ENCODE measurements around the gene GFOD1.

Gene GFOD1

DNA sequence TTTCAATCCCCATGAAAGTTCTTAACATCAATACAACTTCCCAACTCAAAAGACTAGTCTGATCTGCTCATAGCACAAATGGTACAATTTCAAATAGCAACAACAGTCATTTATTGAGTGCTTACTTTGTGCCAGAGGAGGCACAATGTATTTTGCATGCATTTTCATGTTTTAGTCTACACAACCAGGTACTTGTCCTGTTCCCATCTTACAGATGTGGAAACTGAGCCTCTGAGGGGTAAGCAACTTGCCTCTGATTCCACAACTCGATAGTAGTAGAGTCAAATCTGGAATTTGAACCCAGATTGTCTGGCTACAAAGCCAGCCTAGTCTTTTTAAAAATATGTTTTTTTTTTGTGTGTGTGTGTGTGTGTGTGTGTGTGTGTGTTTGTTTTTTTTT lies 113.5 kb downstream of the GFOD1 start:
- TF ChIP-seq L3MBTL2 (conservative IDR thresholded peaks at IDR 0.05), result no peak
- ChIA-PET POLR2A (no interaction called here), CTCF (no interaction called here)
- DNase-seq (ENCODE audit: extremely low spot score), result no peak

DNA sequence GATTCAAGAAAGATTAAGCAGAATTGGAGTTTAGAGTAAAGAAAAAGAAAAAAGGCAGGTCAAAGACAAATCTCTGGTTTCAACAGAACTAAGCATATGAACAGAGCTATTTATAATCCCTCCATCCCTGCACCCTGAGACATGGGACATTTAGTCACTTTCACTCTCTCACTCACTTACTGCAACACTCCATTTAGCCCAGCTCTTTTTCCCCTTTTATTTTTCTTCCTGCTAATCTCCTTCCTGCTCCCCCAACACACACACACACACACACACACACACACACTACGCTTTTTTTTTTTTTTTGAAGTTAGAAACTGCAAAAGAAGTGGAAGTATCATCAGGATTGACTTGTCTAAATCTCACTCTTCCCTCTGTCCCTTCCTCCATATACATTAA lies 113.9 kb downstream of the GFOD1 start:
- ChIA-PET CTCF (no interaction called here), POLR2A (no interaction called here)
- TF ChIP-seq ARNT (IDR thresholded peaks at IDR 0.05), result no peak
- TF ChIP-seq SUZ12 (IDR thresholded peaks at IDR 0.05), result no peak
- TF ChIP-seq, protein P1, sequence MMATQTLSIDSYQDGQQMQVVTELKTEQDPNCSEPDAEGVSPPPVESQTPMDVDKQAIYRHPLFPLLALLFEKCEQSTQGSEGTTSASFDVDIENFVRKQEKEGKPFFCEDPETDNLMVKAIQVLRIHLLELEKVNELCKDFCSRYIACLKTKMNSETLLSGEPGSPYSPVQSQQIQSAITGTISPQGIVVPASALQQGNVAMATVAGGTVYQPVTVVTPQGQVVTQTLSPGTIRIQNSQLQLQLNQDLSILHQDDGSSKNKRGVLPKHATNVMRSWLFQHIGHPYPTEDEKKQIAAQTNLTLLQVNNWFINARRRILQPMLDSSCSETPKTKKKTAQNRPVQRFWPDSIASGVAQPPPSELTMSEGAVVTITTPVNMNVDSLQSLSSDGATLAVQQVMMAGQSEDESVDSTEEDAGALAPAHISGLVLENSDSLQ (IDR thresholded peaks at IDR 0.05), result no peak
- DNase-seq (ENCODE audit: extremely low spot score), result no peak

DNA sequence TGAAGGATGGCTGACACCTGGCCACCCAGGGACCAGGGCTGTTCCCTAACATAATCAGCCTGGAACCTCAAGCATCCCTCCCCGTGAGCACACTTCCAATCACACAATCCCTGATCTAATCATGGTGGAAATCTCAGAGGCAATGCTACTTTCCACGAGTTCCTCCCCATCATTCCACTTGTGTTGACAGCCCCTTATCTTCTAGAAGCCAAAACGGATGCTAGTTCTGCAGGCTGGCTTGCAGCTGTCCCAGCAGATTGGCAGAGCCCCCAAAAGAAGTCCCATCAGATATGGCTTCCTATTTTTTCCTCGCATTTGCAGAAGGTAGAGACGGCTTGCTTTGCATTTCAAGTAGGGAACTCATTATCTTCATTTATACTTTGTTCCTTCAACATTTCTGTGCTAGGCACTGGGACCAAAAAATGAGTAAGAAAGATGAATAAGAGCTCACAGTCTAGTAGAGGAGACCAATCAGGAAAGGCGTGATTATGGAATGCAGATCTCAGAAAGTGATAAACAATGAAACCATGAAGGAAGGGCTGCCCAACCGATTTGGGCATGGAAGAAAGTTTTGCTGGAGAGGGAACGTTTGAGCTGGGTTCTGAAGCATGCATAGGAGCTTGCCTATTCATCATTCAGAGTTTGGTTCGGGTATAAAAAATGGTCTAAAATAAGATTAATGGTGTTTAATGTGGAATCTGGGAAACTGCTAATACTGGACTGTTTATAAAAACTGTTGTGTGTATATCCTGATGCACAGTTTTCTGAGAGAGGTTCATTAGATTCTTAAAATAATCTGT lies 114.5 kb downstream of the GFOD1 start:
- TF ChIP-seq ELF4 (IDR thresholded peaks at IDR 0.05) (no peak), FOXA1 (IDR thresholded peaks at IDR 0.05) (no peak), ARNT (IDR thresholded peaks at IDR 0.05) (no peak), SUZ12 (IDR thresholded peaks at IDR 0.05) (no peak), ZNF384 (IDR thresholded peaks at IDR 0.05) (no peak), HDGF (IDR thresholded peaks at IDR 0.05; ENCODE audit: borderline replicate concordance) (no peak), TARDBP (IDR thresholded peaks at IDR 0.05) (no peak), LEF1 (IDR thresholded peaks at IDR 0.05; ENCODE audit: borderline replicate concordance) (no peak), SP1 (IDR thresholded peaks at IDR 0.05) (no peak), L3MBTL2 (conservative IDR thresholded peaks at IDR 0.05) (no peak), FOXK2 (IDR thresholded peaks at IDR 0.05) (no peak), NFRKB (IDR thresholded peaks at IDR 0.05) (no peak), CTBP1 (IDR thresholded peaks at IDR 0.05; ENCODE audit: borderline replicate concordance) (no peak), FOXM1 (IDR thresholded peaks at IDR 0.05; ENCODE audit: borderline replicate concordance) (no peak), BHLHE40 (IDR thresholded peaks at IDR 0.05; ENCODE audit: borderline replicate concordance) (no peak)
- TF ChIP-seq, protein P1 (IDR thresholded peaks at IDR 0.05), result no peak
- CTCF ChIA-PET, result no interaction called here
- POLR2A ChIA-PET, result interaction anchor here (1.5 kb wide), 1 partner anchor 202 kb away, joined by 5 read pairs; the partner anchor contains the start of gene SIRT5
- DNase-seq (ENCODE audit: extremely low spot score), result no peak

DNA sequence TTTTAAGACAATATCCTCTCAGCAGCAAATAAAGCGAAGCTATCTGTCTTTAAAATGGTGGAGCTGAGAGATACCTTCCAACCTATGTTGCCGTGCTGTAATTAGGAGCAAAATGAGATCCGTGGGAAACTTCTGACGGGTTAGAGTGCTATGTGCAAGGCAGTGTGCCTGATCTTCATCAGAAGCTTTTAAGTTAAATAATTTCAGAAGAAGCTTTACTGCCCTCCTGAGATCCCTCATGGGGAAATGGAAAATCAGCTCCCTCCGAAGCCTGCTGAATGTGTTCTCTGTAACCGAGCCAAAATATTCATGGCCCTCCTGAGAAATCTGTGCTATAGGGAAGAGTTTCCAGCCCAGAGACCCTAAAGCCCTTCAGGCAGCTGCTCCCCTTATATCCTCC lies 115.3 kb downstream of the GFOD1 start:
- CTCF ChIA-PET, result no interaction called here
- no peak for DNase-seq (ENCODE audit: extremely low spot score)
- POLR2A ChIA-PET, result interaction anchor here (1.2 to 1.5 kb wide), 2 partner anchors 44 to 202 kb away, joined by 5 read pairs; partner anchors contain the start of genes SIRT5 and TBC1D7

DNA sequence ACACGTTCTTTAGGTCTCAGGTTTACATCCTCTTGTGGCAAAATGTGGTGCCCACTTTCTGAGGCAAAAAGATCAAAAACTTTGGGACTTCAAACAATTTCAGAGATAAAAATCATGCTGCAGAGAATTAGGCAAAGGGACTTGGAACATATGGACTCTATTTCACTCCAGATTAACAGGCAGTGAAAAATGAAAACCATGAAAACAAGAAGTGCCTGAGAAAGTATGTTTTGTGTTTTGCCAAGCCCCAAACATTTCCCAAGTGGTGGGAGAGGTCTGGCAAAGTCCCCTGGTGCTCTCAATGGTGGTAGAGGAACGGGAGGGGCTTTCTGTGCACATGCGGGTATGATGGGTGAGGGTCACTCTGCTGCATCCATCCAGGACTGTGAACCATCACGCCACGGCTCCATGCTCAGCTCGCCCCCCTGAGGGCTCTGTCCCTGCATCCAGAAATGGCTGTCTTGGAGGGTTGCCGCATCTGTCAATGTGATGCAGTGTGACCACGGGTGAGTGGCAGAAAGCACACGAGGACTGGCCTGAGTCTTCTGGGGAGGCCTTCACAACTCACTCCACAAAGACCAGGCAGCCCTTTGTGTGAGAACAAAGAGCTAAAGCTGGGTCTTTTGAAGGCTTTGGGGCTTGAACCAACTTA lies 115.9 kb downstream of the GFOD1 start:
- TF ChIP-seq L3MBTL2 (conservative IDR thresholded peaks at IDR 0.05), result no peak
- no peak for TF ChIP-seq SUZ12 (IDR thresholded peaks at IDR 0.05)
- TF ChIP-seq CTBP1 (IDR thresholded peaks at IDR 0.05; ENCODE audit: borderline replicate concordance), result no peak
- no peak for TF ChIP-seq ELF4 (IDR thresholded peaks at IDR 0.05)
- no peak for TF ChIP-seq TARDBP (IDR thresholded peaks at IDR 0.05)
- TF ChIP-seq, protein P1 (IDR thresholded peaks at IDR 0.05), result no peak
- no peak for TF ChIP-seq FOXK2 (IDR thresholded peaks at IDR 0.05)
- no peak for TF ChIP-seq ARNT (IDR thresholded peaks at IDR 0.05)
- TF ChIP-seq FOXA1 (IDR thresholded peaks at IDR 0.05), result no peak
- TF ChIP-seq BHLHE40 (IDR thresholded peaks at IDR 0.05; ENCODE audit: borderline replicate concordance), result no peak
- TF ChIP-seq ZNF384 (IDR thresholded peaks at IDR 0.05), result no peak
- no peak for TF ChIP-seq NFRKB (IDR thresholded peaks at IDR 0.05)
- no peak for TF ChIP-seq FOXM1 (IDR thresholded peaks at IDR 0.05; ENCODE audit: borderline replicate concordance)
- TF ChIP-seq HDGF (IDR thresholded peaks at IDR 0.05; ENCODE audit: borderline replicate concordance), result no peak
- TF ChIP-seq SP1 (IDR thresholded peaks at IDR 0.05), result no peak
- ChIA-PET CTCF (no interaction called here), POLR2A (interaction anchor here (1.2 to 1.5 kb wide), 2 partner anchors 43 to 203 kb away, joined by 5 read pairs; partner anchors contain the start of genes SIRT5 and TBC1D7)
- no peak for DNase-seq (ENCODE audit: extremely low spot score)

More for the DNA sequence above, 115.3 kb downstream of the GFOD1 start:
- TF ChIP-seq FOXK2 (IDR thresholded peaks at IDR 0.05), result no peak
- no peak for TF ChIP-seq CTBP1 (IDR thresholded peaks at IDR 0.05; ENCODE audit: borderline replicate concordance)
- TF ChIP-seq, protein P1 (IDR thresholded peaks at IDR 0.05), result no peak
- TF ChIP-seq BHLHE40 (IDR thresholded peaks at IDR 0.05; ENCODE audit: borderline replicate concordance), result no peak
- TF ChIP-seq NFRKB (IDR thresholded peaks at IDR 0.05), result no peak
- no peak for TF ChIP-seq L3MBTL2 (conservative IDR thresholded peaks at IDR 0.05)
- TF ChIP-seq TARDBP (IDR thresholded peaks at IDR 0.05), result no peak
- TF ChIP-seq SP1 (IDR thresholded peaks at IDR 0.05), result no peak
- no peak for TF ChIP-seq ELF4 (IDR thresholded peaks at IDR 0.05)

DNA sequence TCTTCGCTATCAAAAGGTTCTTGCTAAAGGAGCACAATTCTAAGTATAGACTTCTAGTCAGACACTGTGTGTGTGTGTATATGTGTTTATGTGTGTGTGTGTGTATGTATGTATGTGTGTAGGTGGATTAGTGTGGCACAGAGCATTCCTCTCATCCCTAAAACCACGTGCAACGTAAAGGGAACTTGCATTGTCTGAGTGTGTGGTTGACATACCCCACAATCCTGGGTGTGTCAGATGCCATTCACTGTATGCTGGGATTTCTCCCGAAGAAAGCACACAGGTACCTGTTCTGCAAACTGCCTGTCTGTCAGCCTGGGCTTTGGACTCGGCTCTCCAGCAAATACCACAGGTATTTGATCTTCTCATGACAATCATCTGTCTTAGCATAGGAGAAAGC lies 116.8 kb downstream of the GFOD1 start:
- ChIA-PET CTCF (no interaction called here), POLR2A (no interaction called here)
- TF ChIP-seq FOXM1 (IDR thresholded peaks at IDR 0.05; ENCODE audit: borderline replicate concordance), result no peak
- TF ChIP-seq L3MBTL2 (conservative IDR thresholded peaks at IDR 0.05), result no peak
- TF ChIP-seq FOXA1 (IDR thresholded peaks at IDR 0.05), result no peak
- no peak for TF ChIP-seq SUZ12 (IDR thresholded peaks at IDR 0.05)
- TF ChIP-seq BHLHE40 (IDR thresholded peaks at IDR 0.05; ENCODE audit: borderline replicate concordance), result no peak
- TF ChIP-seq HDGF (IDR thresholded peaks at IDR 0.05; ENCODE audit: borderline replicate concordance), result no peak
- no peak for TF ChIP-seq LEF1 (IDR thresholded peaks at IDR 0.05; ENCODE audit: borderline replicate concordance)
- TF ChIP-seq FOXK2 (IDR thresholded peaks at IDR 0.05), result no peak
- no peak for TF ChIP-seq CTBP1 (IDR thresholded peaks at IDR 0.05; ENCODE audit: borderline replicate concordance)
- DNase-seq (ENCODE audit: extremely low spot score), result no peak
